OCI-LY1 (cell line): ENCODE results near the gene IGF2BP2.

Experiments used
- H2AFZ ChIP-seq: fragments of 200-600 bp; sonication (generic), shearing (Covaris generic); 2 replicates; pipeline ENCODE4 v1.6.0; 2014; ENCODE audit warnings: antibody characterized with exemption, mild to moderate bottlenecking, low read length
- H3F3A ChIP-seq: fragments of 200-600 bp; sonication (generic), shearing (Covaris generic); 2 replicates; pipeline ENCODE4 v1.6.0; 2014; ENCODE audit warnings: mild to moderate bottlenecking, antibody characterized with exemption, low read length, moderate library complexity; ENCODE audit not compliant: insufficient read depth
- H3K27ac ChIP-seq: fragments of 200-600 bp; sonication (generic); 2 replicates; pipeline ENCODE4 v1.5.1; 2014; ENCODE audit warnings: low read length, mixed run types, mild to moderate bottlenecking, low read depth; ENCODE audit not compliant: poor library complexity, severe bottlenecking
- H3K27me3 ChIP-seq: fragments of 200-600 bp; sonication (generic); 2 replicates; pipeline ENCODE4 v1.6.0; 2014; ENCODE audit warnings: antibody characterized with exemption, mild to moderate bottlenecking, low read length, moderate library complexity; ENCODE audit not compliant: insufficient read depth
- H3K36me3 ChIP-seq: fragments of 200-600 bp; sonication (generic); 2 replicates; pipeline ENCODE4 v1.6.1; 2014; ENCODE audit warnings: mild to moderate bottlenecking, antibody characterized with exemption, low read length, moderate library complexity, mixed read lengths; ENCODE audit not compliant: insufficient read depth
- H3K4me1 ChIP-seq: fragments of 200-600 bp; sonication (generic); 2 replicates; pipeline ENCODE4 v1.5.1; 2014; ENCODE audit warnings: mild to moderate bottlenecking, low read length, moderate library complexity; ENCODE audit not compliant: insufficient read depth, severe bottlenecking
- H3K4me2 ChIP-seq: fragments of 200-600 bp; sonication (generic), shearing (Covaris generic); 2 replicates; pipeline ENCODE4 v1.6.1; 2014; ENCODE audit warnings: low read length
- H3K4me3 ChIP-seq: fragments of 200-600 bp; sonication (generic); 2 replicates; pipeline ENCODE4 v1.5.1; 2014; ENCODE audit warnings: low read length, low read depth, mild to moderate bottlenecking, mixed read lengths; ENCODE audit not compliant: poor library complexity, severe bottlenecking
- H3K79me2 ChIP-seq: fragments of 200-600 bp; shearing (Covaris generic); 2 replicates; pipeline ENCODE4 v1.6.1; 2016; ENCODE audit warnings: mixed run types, low read length, mixed read lengths; ENCODE audit not compliant: insufficient read depth
- H3K9ac ChIP-seq: fragments of 200-600 bp; sonication (generic), shearing (Covaris generic); 2 replicates; pipeline ENCODE4 v1.6.1; 2014; ENCODE audit warnings: mild to moderate bottlenecking, low read length, mixed read lengths
- H3K9me2 ChIP-seq: fragments of 200-600 bp; sonication (generic), shearing (Covaris generic); 2 replicates; pipeline ENCODE4 v1.6.1; 2014; ENCODE audit warnings: low read depth, mild to moderate bottlenecking, low read length, mixed read lengths
- H3K9me3 ChIP-seq: fragments of 200-600 bp; shearing (Covaris generic); 2 replicates; pipeline ENCODE4 v1.6.1; 2014; ENCODE audit warnings: low read length, mixed read lengths
- H4K20me1 ChIP-seq: fragments of 200-600 bp; sonication (generic), shearing (Covaris generic); 2 replicates; pipeline ENCODE4 v1.6.0; 2016; ENCODE audit warnings: mild to moderate bottlenecking, low read length; ENCODE audit not compliant: insufficient read depth
- CTCF ChIP-seq: fragments of 200-600 bp; sonication (generic), shearing (Covaris generic); IDR thresholded peaks from 2 replicates; pipeline ENCODE4 v1.5.1; 2017; ENCODE audit warnings: mild to moderate bottlenecking, antibody characterized with exemption, low read length, moderate library complexity, mixed read lengths
- EZH2 ChIP-seq: fragments of 200-600 bp; sonication (generic), shearing (Covaris generic); IDR thresholded peaks from 2 replicates; pipeline ENCODE4 v1.8.0; 2017; ENCODE audit warnings: borderline replicate concordance, mixed run types, mild to moderate bottlenecking, antibody characterized with exemption, low read length, moderate library complexity, mixed read lengths

IGF2BP2 gene

GRCh38 chr3:185792955-185793354, 31.9 kb downstream of the IGF2BP2 start:
- H3K9me3 ChIP-seq = no peaks in the 10 kb centered on the region
- H2AFZ ChIP-seq = no peak overlapping the region
- no peak overlapping the region for H3K9ac ChIP-seq
- no peak for TF ChIP-seq EZH2
- no peak for TF ChIP-seq CTCF
- H3K36me3 ChIP-seq = no peaks in the 10 kb centered on the region
- no peak overlapping the region for H3K4me3 ChIP-seq
- H3K9me2 ChIP-seq = no peaks in the 10 kb centered on the region
- H3K27ac ChIP-seq = no peak overlapping the region
- no peaks in the 10 kb centered on the region for H3K27me3 ChIP-seq
- H3K79me2 ChIP-seq = no peaks in the 10 kb centered on the region
- H3K4me2 ChIP-seq = no peak overlapping the region
- no peaks in the 10 kb centered on the region for H3K4me1 ChIP-seq
- H3F3A ChIP-seq = no peaks in the 10 kb centered on the region
- no peaks in the 10 kb centered on the region for H4K20me1 ChIP-seq

DNA sequence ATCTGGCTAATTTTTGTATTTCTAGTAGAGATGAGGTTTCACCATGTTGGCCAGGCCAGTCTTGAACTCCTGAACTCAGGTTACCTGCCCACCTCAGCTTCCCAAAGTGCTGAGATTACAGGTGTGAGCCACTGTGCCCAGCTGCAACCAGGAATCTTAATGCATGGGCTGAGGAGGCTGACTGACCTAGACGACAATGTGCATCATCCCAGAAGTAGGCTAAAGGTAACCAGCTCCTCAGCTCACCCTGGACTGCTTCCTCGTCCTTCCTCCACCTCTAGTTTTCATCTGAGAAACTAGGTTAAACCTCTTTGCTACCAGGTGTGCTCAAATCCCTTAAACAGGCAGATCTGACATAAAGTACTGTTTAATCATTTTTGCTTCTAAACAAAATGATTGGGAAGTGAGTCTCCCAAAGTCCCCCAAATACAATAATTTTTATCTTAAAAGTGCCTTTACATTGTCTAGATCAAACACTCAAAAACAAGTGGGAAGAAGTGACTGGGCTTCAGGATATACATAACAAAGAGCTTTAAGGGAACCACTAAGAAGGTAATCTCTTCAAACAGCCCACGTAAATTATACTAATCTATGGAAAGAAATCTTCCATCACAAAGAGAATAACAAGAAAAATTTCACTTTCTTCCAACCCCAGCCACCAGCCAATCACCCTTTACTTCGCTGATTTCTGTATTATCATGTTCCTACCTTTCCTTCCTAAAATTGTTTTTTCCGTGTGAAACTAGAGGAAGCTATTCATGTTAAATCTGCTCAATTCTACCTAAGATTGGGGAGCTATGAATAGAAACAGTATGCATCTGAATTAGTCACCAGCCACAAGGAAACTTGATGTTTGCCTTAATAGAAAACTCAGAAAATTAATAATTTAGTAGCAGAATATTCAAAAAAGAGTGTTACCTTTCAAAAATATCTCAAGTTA, 34.7 kb downstream of the IGF2BP2 start:
- H3K4me1 ChIP-seq = no peaks in the 10 kb centered on the region
- no peaks in the 10 kb centered on the region for H3F3A ChIP-seq
- no peaks in the 10 kb centered on the region for H3K9me3 ChIP-seq
- no peak overlapping the region for H3K27ac ChIP-seq
- H3K36me3 ChIP-seq = no peaks in the 10 kb centered on the region
- no peak overlapping the region for H3K4me3 ChIP-seq
- H2AFZ ChIP-seq = no peak overlapping the region
- no peaks in the 10 kb centered on the region for H3K79me2 ChIP-seq
- H4K20me1 ChIP-seq = no peaks in the 10 kb centered on the region
- no peaks in the 10 kb centered on the region for H3K27me3 ChIP-seq
- no peak overlapping the region for H3K4me2 ChIP-seq
- H3K9me2 ChIP-seq = no peaks in the 10 kb centered on the region
- no peak overlapping the region for H3K9ac ChIP-seq
- TF ChIP-seq CTCF (no peak), EZH2 (no peak)

DNA sequence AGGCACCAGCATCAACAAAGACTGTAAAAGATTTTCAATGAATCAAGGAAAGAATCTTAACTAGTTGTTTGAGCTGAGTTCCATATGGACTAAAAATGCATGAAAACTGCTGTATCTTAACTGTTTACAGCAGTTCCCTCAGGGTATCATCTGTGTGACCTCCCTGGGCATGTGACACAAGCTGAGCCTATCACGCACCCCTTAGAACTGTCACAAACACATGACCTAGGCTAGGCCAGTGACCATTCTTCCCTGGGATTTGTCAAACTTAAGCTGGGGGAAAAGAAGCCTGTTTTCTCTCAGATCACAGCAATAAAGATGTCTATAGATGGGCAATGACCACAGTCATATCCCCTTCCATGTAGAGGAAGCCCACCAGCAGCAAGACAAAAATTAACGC, 35.7 kb downstream of the IGF2BP2 start:
- Histone ChIP-seq H3K9ac (no peak overlapping the region), H3K4me1 (no peaks in the 10 kb centered on the region), H2AFZ (no peak overlapping the region)

More for the DNA sequence above, 35.7 kb downstream of the IGF2BP2 start:
- H3K9me3 ChIP-seq = no peaks in the 10 kb centered on the region
- no peaks in the 10 kb centered on the region for H3F3A ChIP-seq
- no peak overlapping the region for H3K4me2 ChIP-seq
- no peaks in the 10 kb centered on the region for H3K79me2 ChIP-seq
- H4K20me1 ChIP-seq = no peaks in the 10 kb centered on the region
- H3K27ac ChIP-seq = no peak overlapping the region
- H3K9me2 ChIP-seq = no peaks in the 10 kb centered on the region
- H3K27me3 ChIP-seq = no peaks in the 10 kb centered on the region
- TF ChIP-seq EZH2 (no peak), CTCF (no peak)
- H3K36me3 ChIP-seq = no peaks in the 10 kb centered on the region
- H3K4me3 ChIP-seq = no peak overlapping the region
